Thyroid gland (tissue), 4 donors: ENCODE measurements around the gene RAB20.

Experiments used
- CTCF ChIP-seq, 6 experiments: fragments of 200-600 bp in 3 of 6; fragments of 450-650 bp in 3 of 6; sonication (generic) in 3 of 6; IDR thresholded peaks; one replicate each; pipeline ENCODE4 v1.5.1; 2016 to 2019; ENCODE audit warnings: antibody characterized with exemption in 6 of 6, mild to moderate bottlenecking in 2 of 6, inconsistent platforms in 1 of 6, moderate library complexity in 1 of 6
- POLR2A ChIP-seq, 2 donors: fragments of 450-650 bp; IDR thresholded peaks; one replicate each; pipeline ENCODE4 v1.6.1; 2017; ENCODE audit warnings: antibody characterized with exemption in 2 of 2, mild to moderate bottlenecking in 2 of 2, moderate library complexity in 1 of 2

GRCh38 chr13:110571896-110572777 is 10.6 kb upstream of the RAB20 start:
- TF ChIP-seq CTCF (IDR thresholded peaks at IDR 0.05): no peak
- TF ChIP-seq POLR2A (IDR thresholded peaks at IDR 0.05): no peak
